ENCODE measurements around the gene SEMA3E. TPM values are rescaled to one million over a fixed set of nuclear protein-coding genes. Genes with fewer than 3 reads are reported as not detected.
A peak's percentile ranks its signal among the peaks of the same experiment; 100 is the strongest.

Gene SEMA3E
- total RNA-seq, 1 experiment from 2014 or later: 3.6 TPM

DNA sequence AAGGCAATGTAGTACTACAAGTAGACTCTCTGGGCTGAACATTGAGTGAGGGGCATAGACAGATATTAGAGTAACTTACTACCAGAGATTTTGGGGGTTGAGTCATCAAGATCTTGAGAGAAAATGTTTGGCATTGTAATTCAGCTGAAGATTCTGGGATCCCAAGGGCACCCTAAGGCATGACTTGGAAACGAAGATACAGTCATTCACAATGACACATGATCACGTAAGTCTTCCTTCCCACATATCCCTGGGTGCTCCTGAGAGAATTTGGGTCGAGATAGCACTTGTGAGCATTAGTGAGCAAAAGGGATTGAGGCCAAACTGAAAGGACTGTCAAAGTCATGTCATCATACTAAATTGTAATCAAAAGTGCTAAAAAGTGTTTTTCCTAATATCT is 293.8 kb downstream of the SEMA3E start:
- no peak for ATAC-seq
- CTCF ChIA-PET: no interaction called here
- POLR2A ChIA-PET (ENCODE audit: unreplicated experiment): no interaction called here
- H3K9me2 ChIP-seq (replicated peaks; ENCODE audit: low read length): no peaks in the 10 kb centered on the region
- no peaks in the 10 kb centered on the region for H3F3A ChIP-seq (ENCODE audit: low read length, unreplicated experiment)
- no peaks in the 10 kb centered on the region for H4K20me1 ChIP-seq (ENCODE audit: low read length)
- intact Hi-C loops (cut with micrococcal nuclease): no loop called here
- H3K27ac ChIP-seq (ENCODE audit: low read length): no peak overlapping the region
- DNase-seq: peak; percentile 4
- H3K9me3 ChIP-seq (ENCODE audit: low read length): no peaks in the 10 kb centered on the region
- no peak overlapping the region for H2AFZ ChIP-seq (ENCODE audit: low read length)
- H3K79me2 ChIP-seq (ENCODE audit: low read length): no peaks in the 10 kb centered on the region
- no peak overlapping the region for H3K4me2 ChIP-seq (ENCODE audit: low read length)
- H3K9ac ChIP-seq (ENCODE audit: low read length): no peak overlapping the region
- TF ChIP-seq, protein P1, sequence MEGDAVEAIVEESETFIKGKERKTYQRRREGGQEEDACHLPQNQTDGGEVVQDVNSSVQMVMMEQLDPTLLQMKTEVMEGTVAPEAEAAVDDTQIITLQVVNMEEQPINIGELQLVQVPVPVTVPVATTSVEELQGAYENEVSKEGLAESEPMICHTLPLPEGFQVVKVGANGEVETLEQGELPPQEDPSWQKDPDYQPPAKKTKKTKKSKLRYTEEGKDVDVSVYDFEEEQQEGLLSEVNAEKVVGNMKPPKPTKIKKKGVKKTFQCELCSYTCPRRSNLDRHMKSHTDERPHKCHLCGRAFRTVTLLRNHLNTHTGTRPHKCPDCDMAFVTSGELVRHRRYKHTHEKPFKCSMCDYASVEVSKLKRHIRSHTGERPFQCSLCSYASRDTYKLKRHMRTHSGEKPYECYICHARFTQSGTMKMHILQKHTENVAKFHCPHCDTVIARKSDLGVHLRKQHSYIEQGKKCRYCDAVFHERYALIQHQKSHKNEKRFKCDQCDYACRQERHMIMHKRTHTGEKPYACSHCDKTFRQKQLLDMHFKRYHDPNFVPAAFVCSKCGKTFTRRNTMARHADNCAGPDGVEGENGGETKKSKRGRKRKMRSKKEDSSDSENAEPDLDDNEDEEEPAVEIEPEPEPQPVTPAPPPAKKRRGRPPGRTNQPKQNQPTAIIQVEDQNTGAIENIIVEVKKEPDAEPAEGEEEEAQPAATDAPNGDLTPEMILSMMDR (conservative IDR thresholded peaks at IDR 0.05; ENCODE audit: low read depth, low read length): no peak
- TF ChIP-seq EZH2 (IDR thresholded peaks at IDR 0.05; ENCODE audit: low read length, unreplicated experiment) (no peak), EZH2phosphoT487 (IDR thresholded peaks at IDR 0.05; ENCODE audit: borderline replicate concordance, low read length) (no peak)
- H3K36me3 ChIP-seq (ENCODE audit: low read depth, low read length): no peaks in the 10 kb centered on the region
- no peak overlapping the region for H3K4me3 ChIP-seq (ENCODE audit: low read length)
- peaks cover 13% of the 10 kb centered on the region; the same call in 1 of the 2 replicates for H3K27me3 ChIP-seq (ENCODE audit: low read length)
- no TSS peak for BruUV-seq (replicated peaks)
- H3K4me1 ChIP-seq (ENCODE audit: insufficient read depth, low read length): no peaks in the 10 kb centered on the region

DNA sequence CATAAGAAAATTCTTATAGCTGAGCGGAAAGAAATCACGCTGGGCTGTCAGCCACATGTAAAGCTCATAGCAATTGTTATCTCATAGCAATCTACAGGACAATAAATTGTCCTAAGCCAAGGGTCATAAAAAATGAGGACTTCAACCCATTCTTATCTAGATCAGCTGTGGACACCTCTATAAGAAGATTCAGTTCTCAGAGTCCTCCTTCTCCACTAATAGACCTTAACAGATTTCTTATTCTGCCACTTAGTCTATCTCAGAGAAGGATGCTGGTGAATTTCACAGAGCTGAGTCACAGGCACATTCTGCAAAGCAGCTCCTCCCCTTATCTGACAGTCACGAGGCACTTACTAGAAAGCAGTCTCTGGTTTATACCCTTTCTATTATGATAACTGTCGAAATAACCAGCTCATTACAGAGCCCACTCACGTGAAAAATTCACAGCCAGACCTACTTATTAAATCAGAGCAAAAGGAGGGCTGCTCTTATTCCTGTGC is 300.9 kb downstream of the SEMA3E start:
- CTCF ChIA-PET: no interaction called here
- Histone ChIP-seq H3K79me2 (ENCODE audit: low read length) (no peaks in the 10 kb centered on the region), H3K9ac (ENCODE audit: low read length) (no peak overlapping the region), H2AFZ (ENCODE audit: low read length) (no peak overlapping the region), H3K4me2 (ENCODE audit: low read length) (no peak overlapping the region), H3K36me3 (ENCODE audit: low read depth, low read length) (no peaks in the 10 kb centered on the region), H4K20me1 (ENCODE audit: low read length) (no peaks in the 10 kb centered on the region), H3F3A (ENCODE audit: low read length, unreplicated experiment) (no peaks in the 10 kb centered on the region), H3K9me2 (replicated peaks; ENCODE audit: low read length) (no peaks in the 10 kb centered on the region), H3K27me3 (ENCODE audit: low read length) (0 out of 2 replicates have a peak, but pooled peaks cover 5% of the 10 kb centered on the region), H3K27ac (ENCODE audit: low read length) (no peak overlapping the region), H3K9me3 (ENCODE audit: low read length) (no peaks in the 10 kb centered on the region), H3K4me1 (ENCODE audit: insufficient read depth, low read length) (no peaks in the 10 kb centered on the region), H3K4me3 (ENCODE audit: low read length) (no peak overlapping the region)
- no peak for TF ChIP-seq EZH2phosphoT487 (IDR thresholded peaks at IDR 0.05; ENCODE audit: borderline replicate concordance, low read length)
- TF ChIP-seq EZH2 (IDR thresholded peaks at IDR 0.05; ENCODE audit: low read length, unreplicated experiment): no peak
- TF ChIP-seq, protein P1 (conservative IDR thresholded peaks at IDR 0.05; ENCODE audit: low read depth, low read length): no peak
- peak; percentile 99 for ATAC-seq
- intact Hi-C loops (cut with micrococcal nuclease): no loop called here
- POLR2A ChIA-PET (ENCODE audit: unreplicated experiment): no interaction called here
- peak; percentile 58 for DNase-seq
- BruUV-seq (replicated peaks): no TSS peak

DNA sequence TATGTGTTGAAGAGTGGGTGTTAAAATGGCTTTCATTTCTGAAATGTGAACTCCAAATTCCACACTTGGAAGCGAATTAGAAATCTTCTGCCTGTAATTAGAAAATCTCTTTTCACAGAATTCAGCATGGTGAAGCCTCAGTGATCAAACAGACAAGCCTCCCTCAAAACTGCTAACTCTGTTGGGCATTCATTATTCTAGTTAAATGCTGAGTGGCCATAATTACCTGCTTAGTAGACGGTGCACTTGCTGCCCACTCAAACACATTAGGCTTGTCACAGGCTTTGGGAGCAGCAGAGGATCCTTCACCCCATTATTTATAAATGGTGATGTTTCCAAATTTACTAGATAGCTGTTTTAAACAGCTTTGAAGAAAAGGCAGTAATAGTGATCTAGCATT is 309.0 kb downstream of the SEMA3E start:
- no peak overlapping the region for H3K27ac ChIP-seq (ENCODE audit: low read length)
- H3K9ac ChIP-seq (ENCODE audit: low read length): no peak overlapping the region
- H3K4me1 ChIP-seq (ENCODE audit: insufficient read depth, low read length): no peaks in the 10 kb centered on the region
- H3K4me2 ChIP-seq (ENCODE audit: low read length): no peak overlapping the region
- TF ChIP-seq EZH2phosphoT487 (IDR thresholded peaks at IDR 0.05; ENCODE audit: borderline replicate concordance, low read length): no peak
- TF ChIP-seq, protein P1 (conservative IDR thresholded peaks at IDR 0.05; ENCODE audit: low read depth, low read length): no peak
- no peak for TF ChIP-seq EZH2 (IDR thresholded peaks at IDR 0.05; ENCODE audit: low read length, unreplicated experiment)
- BruUV-seq (replicated peaks): no TSS peak
- no peaks in the 10 kb centered on the region for H3K9me3 ChIP-seq (ENCODE audit: low read length)
- peaks cover 36% of the 10 kb centered on the region for H3K27me3 ChIP-seq (ENCODE audit: low read length)
- H4K20me1 ChIP-seq (ENCODE audit: low read length): no peaks in the 10 kb centered on the region
- H3K4me3 ChIP-seq (ENCODE audit: low read length): no peak overlapping the region
- POLR2A ChIA-PET (ENCODE audit: unreplicated experiment): no interaction called here
- no peaks in the 10 kb centered on the region for H3K79me2 ChIP-seq (ENCODE audit: low read length)
- no peaks in the 10 kb centered on the region for H3K36me3 ChIP-seq (ENCODE audit: low read depth, low read length)
- H3K9me2 ChIP-seq (replicated peaks; ENCODE audit: low read length): no peaks in the 10 kb centered on the region
- no peak overlapping the region for H2AFZ ChIP-seq (ENCODE audit: low read length)
- no peak for DNase-seq
- H3F3A ChIP-seq (ENCODE audit: low read length, unreplicated experiment): no peaks in the 10 kb centered on the region
- intact Hi-C loops (cut with micrococcal nuclease): no loop called here
- CTCF ChIA-PET: no interaction called here
- ATAC-seq: no peak

Measured in PC-3 (cell line).